SK-MEL-5 (cell line): ENCODE measurements around the gene CSF1. TPM values are rescaled to one million over a fixed set of nuclear protein-coding genes. Genes with fewer than 3 reads are reported as not detected.

Experiments used
- DNase-seq: peaks from one replicate; pipeline ENCODE4 v3.0.0-alpha.2; 2016; ENCODE audit warnings: low read depth, low spot score
- in situ Hi-C: cut with HindIII; loops from 2 replicates; pipeline ENCODE4 v1.10.0; 2016; ENCODE audit warnings: low sequenced_read_pairs, high pct_unique_total_duplicates, low pct_unique_long_range_greater_than_20kb
- total RNA-seq: library from RNA; depleted of rRNA; stranded (reverse); fragments of >200 nt; shearing (Covaris generic); gene quantifications from 2 replicates; pipeline ENCODE4 v1.2.3, GENCODE V29; 2014

The CSF1 gene
- total RNA-seq, 1 experiment from 2014 or later: 4.0 TPM

DNA sequence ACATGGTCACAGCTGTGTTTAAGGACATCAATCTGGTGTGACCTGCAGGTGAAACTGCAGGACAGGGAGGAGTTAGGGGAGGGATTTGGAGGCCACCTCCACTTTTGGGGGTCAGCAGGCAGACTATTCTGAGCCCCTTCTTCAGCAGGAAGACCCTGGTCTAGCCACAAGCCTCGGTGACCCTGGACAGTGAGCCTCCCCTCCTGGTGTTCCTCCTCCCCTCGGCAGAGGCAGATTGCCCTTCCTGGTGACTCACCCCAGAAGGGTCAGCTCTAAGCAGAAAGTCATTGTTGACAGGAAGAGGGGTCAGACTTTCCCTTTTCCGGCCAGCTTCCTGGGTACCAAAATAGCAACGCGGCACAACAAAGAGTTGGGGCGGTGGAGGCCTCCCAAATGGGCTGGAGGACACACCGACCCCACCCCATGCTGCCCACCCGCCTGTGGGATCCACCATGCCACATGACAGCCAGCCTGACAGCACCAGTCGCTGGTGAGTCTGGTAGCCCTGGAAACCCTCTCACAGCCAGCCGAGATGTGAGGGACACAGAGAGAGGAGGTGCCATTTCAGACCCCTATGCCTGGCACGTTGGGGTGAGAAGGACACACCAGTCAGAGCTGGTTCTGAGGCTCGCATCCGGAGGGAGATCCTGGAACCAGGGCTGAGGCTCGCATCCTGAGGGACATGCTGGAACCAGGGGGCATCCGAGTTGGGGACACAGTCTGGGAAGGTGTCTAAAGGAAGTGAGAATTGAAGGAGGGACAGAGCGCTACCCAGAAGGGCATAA lies 14.7 kb upstream of the CSF1 start:
- in situ Hi-C loops: no loop called here
- no peak for DNase-seq

DNA sequence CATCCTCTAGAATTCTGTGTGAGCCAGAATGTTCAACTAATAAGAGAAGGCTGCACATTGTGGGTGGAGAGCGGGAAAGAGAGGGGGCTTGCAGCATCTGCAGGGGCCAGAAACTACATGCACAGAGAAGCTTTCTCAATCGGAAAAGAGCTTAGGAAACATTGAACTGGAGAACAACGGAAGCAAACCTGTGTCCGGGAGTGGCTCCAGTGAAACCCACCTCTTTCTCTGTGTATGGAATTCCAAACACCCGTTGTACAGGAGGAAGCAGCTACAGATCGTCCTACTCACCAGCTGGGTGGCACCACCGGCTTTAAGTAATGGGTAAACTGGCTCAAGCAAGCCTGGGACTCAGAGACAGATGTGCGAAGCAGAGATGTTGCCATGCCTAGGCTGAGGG lies 14.0 kb upstream of the CSF1 start:
- no peak for DNase-seq
- in situ Hi-C loops: no loop called here

DNA sequence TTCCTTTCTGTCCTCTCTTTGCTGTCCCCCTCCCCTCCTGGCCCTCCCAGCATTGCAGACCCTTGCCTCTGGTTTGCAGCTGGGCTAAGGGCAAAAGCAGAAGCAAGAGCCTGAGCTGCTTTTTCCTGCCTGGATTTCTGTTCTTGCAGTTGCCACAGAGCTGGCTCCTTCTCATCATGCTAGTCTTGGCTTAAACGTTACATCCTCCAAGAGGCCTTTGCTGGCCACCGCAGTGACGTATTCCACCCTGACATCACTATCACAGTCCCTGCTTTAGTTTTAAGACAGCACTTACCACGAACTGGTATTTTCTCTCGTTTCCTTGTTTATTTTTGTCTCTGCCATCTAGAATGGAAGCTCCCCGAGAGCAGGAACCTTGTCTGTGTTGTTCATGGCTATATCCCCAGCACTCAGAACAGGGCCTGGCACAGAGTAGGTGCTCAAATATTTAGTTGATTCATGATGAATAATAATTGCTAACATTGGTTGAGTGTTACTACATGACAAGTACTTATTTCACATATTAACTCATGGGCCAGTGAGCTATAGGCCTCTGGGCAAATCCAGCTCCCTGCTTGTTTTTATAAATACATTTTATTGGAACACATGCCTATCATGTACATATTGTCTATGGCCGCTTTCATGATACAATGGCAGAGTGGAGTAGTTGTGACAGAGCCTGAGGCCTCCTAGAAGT lies 13.2 kb upstream of the CSF1 start:
- no peak for DNase-seq
- in situ Hi-C loops: no loop called here

DNA sequence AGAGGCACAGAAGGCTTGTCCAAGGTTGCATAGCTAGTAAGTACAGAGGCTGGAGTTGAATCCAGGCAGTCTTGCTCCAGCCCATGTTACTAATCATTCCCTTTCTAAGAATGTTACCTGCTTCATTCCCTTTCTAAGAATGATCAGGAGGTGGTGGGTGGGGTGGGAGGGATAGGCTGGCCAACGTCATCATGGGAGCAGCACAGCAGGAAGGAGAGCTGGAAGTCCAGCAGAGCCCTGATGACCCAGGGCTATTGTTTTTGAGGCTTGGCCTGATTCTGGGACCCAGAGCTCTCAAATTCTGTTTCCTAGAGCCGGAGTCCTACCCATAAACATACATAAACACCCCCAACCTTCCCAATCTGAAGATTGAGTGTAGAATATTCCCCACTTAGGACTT lies 11.8 kb upstream of the CSF1 start:
- no peak for DNase-seq
- in situ Hi-C loops: no loop called here

DNA sequence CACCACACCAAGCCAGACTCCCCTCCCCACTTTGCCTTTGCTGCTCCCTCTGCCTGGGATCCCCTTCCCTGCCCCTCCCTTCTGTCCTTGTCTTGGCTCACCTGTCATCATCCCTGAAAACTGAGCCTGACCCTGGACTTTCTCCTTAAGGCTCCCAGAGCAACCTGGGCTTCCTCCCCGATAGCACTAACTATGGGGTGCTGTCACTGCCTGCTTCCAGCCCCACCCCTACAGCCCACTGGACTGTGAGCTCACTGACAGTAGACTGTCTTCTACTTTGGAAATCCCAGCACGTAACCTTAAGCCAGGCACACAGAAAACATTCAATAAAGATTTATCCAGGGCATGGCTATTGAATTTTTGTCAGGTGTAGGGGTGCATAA lies 9.5 kb upstream of the CSF1 start:
- no peak for DNase-seq
- in situ Hi-C loops: no loop called here

DNA sequence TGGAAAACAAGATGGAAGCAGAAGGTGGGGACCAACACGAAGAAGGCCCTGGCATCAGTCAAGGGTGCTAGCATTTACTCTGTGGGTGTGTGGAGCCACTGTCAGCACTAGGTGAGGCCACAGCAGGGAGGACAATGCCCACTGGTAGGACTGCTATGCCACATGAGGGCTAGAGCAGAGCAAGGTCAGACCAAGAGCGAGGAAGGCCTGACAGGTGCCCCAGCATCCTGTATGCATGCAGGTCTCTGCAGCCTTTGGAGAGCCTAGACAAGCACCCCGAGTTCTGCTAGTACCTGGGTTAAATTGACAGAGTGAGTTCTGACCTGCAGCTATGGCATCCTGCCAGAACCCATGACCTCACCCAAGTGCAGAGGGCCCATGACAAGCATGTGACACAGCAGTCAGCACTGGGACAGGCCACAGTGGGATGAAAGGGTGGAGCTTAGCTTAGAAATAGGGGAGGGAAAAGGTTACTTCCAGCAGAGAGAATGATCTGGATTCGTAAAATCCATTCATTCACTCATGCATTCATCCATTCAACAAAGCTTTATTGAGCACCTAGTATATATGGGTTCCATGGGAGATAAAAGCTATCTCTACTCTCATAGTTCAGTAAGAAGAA lies 9.0 kb upstream of the CSF1 start:
- DNase-seq: peak; percentile 61
- in situ Hi-C loops: no loop called here

DNA sequence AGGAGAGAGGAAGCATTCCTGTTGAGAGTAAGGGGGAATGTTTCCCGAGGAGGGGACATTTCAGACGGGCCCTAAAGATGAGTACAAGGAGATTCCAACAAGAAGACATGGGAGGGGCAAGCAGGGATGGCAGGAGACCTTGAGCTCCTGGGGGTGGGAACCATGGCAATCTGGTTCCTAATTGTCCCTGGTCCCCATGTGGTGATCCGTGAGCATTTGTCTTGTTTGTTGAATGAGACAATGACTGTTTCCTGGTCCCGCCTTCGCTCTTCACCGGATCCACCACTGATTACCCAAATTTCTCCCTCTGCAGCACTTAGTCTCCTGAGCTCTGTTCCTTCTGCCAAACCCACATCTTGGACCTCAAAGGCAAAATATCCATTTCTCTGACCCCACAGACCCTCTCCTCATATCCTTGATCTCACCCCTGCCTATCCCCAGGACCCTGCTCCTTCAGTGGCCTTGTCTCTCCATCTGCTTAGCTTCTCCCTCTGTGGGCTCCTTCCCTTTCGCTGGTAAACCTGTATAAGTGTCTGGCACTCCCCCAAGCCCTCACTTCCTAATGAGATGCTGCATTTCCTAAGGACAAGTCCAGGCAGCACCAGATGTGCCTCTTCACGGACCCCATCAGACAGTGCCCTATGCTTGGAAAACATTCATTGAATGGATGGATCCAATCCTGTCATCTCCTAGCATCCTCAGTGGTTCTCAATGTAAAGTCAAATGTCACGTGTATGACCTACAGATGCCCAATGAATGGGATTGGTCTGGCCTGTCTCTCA lies 8.3 kb upstream of the CSF1 start:
- in situ Hi-C loops: no loop called here
- DNase-seq: no peak

DNA sequence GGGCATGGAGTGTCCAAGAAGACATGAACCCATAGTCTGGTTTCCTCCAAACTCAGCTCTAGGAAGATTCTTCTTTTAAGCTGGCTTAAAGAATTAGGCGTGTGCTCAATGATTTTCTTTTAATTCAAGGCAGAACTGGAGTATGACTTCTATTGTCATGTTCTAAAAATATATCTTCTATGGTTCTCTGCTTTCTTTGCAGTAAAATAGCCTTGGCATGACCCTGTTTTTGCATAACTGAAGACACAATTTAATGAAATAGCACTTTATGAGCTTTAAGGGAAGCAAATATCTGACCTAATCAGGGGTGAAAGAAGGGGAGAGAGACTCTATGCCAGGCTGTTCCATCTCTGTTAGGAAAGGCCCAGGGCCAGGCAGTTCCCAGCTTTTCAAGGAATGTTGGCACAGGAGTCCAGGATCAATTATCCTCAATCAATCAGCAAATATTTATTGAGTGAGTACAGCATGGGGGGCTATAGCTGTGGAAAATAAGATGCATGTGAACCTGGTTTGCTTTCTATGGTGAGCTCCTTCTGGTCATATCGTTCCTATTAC lies 7.2 kb upstream of the CSF1 start:
- in situ Hi-C loops: no loop called here

DNA sequence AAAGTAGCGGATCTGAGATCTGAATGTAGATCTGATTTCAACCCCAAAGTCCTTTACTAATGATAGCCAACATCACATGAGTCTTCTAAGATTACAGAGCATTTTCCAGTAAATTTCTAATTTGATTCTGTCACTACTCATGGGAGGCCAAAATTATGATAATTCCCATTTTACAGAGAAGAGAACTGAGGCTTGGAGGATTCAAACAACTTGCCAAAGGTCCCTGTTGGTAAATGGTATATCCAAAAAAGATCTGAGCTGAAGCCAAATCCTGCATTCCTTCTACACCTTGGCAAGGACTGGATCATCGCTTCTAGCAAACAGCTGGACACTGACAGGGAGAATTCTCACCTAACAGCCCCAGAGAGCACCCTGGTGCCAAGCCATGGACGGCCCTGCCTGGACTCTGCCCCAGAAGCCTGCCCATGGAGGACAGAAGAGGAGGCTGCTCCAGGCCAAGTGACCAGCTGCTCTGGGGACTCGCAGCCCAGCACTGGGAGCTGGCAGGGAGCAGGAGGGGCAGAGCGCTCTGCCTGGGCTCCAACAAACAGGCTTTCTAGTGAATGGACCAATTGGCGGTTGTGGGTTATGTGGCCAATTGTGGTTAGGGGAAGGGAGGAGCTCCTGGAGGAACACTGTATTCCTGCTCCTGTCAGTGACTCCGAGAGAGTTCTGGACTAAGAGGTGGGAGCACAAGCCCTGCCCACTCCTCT lies 6.4 kb upstream of the CSF1 start:
- in situ Hi-C loops: no loop called here
- DNase-seq: peak; percentile 55

More for the DNA sequence above, 7.2 kb upstream of the CSF1 start:
- DNase-seq: no peak

DNA sequence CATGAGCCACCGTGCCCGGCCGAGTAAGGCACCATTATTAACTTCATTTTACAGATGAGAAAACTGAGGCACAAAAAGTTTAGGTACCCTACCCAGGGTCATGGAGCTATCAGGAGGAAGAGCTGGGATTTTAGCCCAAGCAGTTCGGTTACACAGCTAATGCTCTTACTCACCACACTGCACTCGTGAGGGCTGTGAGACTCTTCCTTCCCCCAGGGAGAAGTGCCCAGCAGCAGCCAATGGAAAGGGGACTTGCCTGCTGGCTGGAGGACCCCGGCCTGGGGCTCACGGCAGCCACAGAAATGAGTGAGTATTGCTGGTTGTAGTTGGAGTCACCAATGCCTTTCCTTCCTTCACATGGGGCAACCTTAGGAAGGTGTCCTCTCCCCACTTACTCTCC lies 5.2 kb upstream of the CSF1 start:
- no peak for DNase-seq
- in situ Hi-C loops: no loop called here

DNA sequence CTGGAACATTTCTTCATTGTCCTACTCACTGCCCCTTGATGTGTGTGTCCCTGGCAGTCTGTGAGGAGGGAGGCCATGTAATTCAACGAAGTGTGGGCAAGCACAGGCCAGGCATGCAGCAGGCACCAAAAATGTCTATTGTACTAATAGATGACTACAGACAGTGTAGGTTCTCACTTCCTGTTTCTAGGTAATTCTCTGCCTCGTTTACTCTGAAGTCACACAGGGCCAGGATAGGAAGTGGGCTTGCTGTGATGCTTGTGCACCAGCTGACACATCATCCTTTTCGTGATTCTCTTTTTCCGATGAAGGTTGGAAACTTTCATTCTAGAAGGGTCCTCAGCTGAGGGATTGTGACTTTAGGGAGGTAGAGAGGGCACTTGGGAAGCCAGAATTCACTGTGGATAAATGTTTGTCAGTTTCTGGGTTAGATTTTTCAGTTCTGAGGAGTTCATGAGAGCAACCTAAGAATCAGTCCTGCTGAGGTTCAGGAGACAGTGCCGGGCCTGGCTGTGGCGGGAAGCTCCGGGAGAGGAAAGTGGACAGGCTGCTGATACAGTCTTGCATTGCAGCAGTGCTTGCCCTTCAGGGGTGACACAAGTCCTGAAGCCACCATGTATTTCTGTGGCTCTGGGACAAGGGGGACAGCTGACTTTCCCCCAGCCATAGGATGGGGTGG lies 4.3 kb upstream of the CSF1 start:
- in situ Hi-C loops: no loop called here
- DNase-seq: no peak

DNA sequence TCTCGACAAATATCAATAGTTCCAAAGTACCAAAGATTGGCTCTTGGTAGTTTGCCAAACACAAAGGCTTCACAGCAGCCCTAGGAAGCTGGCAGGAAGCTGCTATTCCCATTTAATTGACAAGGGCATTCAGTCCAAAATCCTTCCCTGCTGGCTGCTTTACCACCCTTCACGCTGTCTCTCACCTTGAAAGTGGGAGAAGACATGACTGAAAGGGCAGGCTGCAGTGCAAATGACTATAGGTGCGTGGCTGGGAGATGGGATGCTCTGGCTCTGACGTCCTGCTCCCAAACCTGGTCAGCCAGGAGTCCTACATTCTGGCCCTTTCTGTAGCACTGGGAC lies 3.8 kb upstream of the CSF1 start:
- no peak for DNase-seq
- in situ Hi-C loops: no loop called here

DNA sequence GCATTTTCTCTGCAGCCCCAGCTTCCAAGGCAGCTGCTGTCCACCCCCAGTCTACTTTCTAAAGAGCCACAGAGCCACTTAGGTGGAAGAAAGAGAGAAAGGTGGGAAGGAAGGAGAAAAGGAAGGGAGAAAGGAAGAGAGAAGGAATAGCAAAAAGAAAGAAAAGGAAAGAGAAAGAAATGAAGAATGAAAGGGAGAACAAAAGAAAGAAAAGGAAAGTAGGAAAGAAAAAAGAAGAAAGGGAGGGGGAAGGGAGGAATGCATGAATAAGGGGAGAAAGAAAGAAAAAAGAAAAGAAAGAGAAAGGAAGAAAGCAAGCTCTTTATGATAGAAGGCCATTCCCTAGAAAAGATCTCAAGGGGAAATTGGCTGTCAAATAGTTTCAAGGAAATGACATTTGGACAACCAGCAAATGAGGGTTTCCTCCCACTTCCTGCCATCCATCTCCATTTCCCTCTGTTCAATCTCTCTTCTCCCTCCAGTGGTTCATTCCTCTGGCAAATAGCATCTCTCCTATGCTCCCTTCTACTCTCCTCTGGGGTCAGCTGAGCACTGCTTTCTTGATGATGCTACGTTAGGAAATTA lies 3.4 kb upstream of the CSF1 start:
- DNase-seq: no peak
- in situ Hi-C loops: no loop called here

DNA sequence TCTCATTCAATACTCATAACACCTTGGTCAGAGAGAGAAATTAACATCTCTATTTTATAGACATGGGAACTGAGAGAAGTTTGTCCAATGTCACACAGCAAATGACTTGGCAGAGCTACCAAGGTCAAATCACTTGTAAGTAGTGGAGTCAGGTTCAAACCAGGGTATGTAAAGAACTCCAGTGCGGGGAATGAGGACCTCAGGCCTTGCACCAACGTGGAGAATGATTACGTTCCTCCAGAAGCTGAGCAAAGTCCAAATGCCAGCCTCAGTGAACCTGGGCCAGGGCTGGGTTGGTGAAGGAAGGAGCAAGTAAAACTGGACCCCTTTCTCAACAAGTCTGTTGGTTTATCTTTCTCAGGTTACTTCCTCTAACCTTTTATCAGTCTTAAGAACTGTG lies 1.8 kb upstream of the CSF1 start:
- no peak for DNase-seq
- in situ Hi-C loops: no loop called here

DNA sequence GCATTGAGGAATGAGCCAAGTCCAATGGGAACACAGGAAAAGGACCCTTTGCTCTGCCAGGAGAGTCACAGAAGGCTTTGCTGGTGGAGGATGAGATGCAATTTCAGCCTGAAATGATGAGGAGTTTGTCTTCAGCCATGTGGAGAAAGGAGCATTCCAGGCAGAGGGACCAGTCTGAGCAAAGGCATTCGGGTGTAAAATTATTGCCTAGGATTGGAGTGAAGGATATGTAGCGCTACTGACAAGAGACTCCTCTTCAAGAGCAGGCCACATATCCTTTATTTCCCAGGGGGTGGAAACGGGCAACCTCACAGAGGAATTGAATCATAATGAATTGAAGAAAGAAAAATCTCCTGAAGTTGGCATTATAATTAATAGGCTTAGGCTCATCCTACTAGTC lies 1.1 kb upstream of the CSF1 start:
- no peak for DNase-seq
- in situ Hi-C loops: no loop called here

DNA sequence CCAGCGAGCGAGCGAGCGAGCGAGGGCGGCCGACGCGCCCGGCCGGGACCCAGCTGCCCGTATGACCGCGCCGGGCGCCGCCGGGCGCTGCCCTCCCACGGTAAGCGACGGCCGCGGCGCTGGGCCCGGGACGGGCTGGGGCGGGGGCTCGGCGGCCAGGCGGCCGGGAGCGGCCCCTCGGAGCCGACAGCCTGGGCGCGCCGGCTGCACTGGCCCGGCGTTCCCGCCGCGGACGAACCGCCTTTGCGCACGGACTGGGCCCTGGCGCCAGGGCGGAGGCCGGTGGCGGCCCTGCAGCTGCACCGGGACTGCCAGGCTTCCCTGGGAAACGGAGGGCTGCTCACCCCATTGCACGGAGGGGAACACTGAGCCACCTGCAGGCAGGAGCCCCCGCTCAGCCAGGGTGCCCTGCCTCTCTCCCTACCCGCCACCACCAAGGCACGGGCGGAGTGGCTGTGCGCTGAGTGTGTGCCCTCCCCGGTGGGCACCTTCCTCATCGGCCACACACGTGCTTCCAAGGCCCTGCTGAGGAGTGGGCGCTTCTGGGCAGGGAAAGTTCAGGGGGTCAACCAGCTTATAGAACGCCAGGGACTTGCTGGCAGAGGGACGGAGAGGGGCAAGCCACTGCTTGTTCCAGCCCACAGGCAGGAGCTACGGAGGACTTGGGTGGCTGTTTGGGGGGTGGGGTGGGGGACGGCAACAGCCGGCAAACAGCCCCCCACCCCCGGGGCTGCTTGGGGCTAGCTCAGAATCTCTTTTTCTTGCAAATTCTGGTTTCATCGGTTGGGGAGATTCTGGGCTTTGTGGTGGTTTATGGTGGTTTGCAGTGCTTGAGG lies 532 bp downstream of the CSF1 start:
- in situ Hi-C loops: no loop called here
- no peak for DNase-seq
